Kidney glomerular epithelial cell (primary cell): ENCODE results near the gene FSIP2.
A peak's percentile ranks its signal among the peaks of the same experiment; 100 is the strongest.
"Not testable (repeated sequence)": the region's sequence is repeated elsewhere in the genome, so short reads cannot be mapped to it uniquely, and the experiment has no call there.

Experiments
- DNase-seq: peaks from one replicate; lab custom pipeline; 2025; lab: John Stamatoyannopoulos, UW

FSIP2 gene

GRCh38 chr2:185802926-185803325 lies 64.3 kb downstream of the FSIP2 start:
- no peak for DNase-seq

DNA sequence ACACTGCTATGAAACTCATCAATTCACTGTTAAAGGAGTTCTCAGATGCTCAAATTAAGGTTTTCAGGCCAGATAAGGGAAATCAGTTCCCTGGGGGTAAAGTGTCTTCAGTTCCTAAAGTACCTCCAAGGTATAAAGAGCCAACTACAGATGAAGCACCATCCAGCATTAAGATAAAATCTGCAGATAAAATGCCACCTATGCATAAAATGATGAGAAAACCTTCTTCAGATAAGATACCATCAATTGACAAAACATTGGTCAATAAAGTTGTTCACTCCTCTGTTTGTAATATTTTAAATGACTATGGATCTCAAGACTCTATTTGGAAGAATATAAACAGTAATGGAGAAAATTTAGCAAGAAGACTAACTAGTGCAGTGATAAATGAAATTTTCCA lies 68.2 kb downstream of the FSIP2 start:
- DNase-seq, result no peak

GRCh38 chr2:185807351-185807750 lies 68.7 kb downstream of the FSIP2 start:
- no peak for DNase-seq

DNA sequence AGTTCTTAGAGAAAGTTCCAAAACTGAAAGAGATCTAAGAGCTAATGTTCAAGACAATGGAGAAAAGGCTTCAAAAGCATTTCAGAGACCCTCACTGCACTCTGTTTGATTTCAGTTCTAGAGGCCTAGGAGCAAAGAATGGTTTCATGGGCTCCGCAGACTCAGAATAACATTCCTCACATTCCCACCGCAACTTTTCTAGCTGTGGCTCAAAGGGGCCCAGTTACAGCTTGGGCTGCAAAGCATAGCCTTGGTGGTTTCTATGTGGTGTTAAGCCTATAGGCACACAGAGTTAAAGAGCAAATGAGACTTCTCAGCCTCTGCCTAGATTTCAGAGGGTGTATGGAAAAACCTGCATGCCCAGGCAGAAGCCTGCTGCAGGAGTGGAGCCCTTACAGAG lies 73.0 kb downstream of the FSIP2 start:
- DNase-seq, result no peak

DNA sequence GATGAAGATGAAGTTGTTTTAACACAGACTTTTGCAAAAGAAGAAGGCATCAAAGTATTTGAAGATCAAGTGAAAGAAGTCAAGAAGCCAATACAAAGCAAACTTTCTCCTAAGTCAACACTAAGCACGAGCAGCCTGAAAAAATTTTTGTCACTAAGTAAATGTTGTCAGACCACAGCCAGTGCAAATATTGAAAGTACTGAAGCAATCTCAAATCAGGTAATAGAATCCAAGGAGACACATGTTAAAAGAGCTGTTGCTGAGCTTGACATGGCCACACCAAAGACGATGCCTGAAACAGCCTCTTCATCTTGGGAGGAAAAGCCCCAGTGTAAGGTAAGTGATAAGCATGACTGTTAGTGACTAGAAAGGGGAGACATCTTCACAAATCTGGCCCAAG lies 75.1 kb downstream of the FSIP2 start:
- no peak for DNase-seq

- no peak for DNase-seq
Measured at GRCh38 chr2:185817991-185818390, 79.4 kb downstream of the FSIP2 start.

DNA sequence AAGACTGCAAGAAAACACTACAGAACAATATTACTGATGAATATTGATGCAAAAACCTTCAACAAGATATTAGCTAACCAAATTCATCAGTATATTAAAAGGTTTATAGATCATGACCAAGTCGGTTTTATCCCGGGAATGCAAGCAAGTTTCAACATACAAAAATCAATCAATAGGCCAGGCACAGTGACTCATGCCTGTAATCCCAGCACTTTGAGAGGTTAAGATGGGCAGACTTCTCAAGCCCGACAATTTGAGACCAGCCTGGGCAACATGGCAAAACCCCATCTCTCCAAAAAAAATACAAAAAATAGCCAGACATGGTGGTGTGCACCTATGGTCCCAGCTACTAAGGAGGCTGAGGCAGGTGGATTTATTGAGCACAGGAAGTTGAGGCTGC lies 82.9 kb downstream of the FSIP2 start:
- no peak for DNase-seq

GRCh38 chr2:185823773-185824172 lies 85.2 kb downstream of the FSIP2 start:
- no peak for DNase-seq

DNA sequence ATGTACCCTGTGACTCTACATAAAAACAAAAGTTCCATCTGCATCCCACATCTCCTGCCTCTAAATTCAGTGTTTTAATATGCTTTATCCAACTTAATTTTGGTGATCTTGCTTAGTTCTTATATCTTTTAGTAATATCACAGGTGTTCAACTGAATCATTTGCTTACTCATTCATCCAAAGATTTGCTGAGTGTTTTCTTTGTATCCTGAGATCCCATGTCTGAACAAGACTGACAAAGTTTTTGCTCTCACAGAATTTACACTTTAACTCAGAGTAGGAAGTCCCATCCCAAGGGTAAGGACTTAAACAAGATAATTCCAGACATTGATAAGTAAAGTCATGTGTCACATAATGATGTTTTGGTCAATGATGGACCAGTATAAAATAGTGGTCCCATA lies 87.0 kb downstream of the FSIP2 start:
- no peak for DNase-seq

DNA sequence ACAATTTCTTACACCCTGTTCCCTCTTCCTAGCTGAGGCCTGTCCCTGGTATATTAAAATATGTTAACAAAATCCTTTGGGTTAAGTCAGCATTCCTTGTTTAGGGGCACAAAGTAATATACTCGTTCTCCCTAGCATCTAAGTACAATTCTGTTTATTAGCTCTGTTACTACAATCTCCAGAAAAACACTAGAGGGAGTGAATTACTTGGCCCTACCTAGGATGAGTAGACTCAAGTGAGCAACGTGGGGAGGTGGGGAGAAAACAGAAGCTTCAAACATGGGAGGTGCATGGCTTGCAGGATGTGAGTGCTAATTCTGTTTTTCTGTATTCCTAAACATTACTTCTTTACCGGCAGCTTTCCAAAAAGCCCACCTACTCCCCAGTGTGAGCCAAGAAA lies 89.7 kb downstream of the FSIP2 start:
- no peak for DNase-seq

DNA sequence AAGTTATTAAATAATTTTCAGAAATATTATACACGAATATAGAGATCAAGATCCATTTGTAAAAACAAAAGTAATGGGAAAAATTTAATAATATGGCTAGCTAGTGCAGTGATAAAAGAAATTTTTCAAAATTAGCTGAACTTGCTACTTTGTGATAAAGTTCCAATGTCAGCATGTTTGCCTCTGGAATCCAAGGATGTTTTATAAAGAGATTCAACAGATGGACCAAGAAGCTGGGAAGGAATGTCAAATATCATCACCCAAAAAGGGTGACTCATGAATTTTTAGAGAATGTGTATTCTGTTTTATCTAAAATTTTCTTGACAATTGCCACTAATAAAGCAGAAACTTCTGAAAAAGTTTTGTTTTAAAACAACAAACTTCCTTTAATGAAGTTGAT lies 95.3 kb downstream of the FSIP2 start:
- DNase-seq, result no peak

GRCh38 chr2:185835974-185836373 lies 97.4 kb downstream of the FSIP2 start:
- DNase-seq, result no peak

GRCh38 chr2:185854885-185855284 lies 116.3 kb downstream of the FSIP2 start:
- DNase-seq, result no peak

DNA sequence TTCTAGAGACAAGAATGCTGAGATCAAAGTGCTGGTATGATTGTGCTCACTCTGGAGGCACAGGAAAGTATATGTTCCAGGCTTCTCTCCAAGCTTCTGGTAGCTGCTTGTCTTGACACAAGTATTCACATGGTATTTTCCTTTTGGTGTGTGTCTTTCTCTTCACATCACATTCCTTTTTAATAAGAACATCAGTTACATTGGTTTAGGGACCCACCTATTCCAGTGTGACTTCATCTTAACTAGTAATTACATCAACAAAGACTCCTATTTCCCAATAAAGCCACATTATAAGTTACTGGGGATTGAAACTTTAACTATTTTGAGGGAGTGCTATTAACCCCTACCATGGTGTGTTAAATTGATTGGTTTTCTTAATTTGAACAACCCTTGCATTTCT lies 119.1 kb downstream of the FSIP2 start:
- peak; percentile 70 for DNase-seq

- no peak for DNase-seq
Measured at GRCh38 chr2:185859506-185859905, 120.9 kb downstream of the FSIP2 start.

DNA sequence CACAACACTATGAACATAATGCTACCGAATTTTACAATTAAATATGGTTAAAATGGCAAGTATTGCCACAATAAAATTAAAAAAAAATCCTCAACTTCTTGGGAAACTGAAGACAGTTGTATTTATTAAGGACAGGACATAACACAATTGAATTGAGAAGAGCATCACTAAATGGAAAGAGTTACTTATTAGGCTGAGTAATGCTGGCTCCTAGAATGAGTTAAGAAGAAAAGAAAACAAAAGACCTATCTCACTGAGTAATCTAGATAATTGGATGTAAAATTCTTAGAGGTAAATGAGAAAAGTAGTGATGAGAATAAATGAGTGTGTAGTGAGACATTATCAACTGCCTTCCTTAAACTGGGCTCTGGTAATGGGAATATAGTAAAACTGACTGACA lies 121.7 kb downstream of the FSIP2 start:
- peak; percentile 34 for DNase-seq

DNA sequence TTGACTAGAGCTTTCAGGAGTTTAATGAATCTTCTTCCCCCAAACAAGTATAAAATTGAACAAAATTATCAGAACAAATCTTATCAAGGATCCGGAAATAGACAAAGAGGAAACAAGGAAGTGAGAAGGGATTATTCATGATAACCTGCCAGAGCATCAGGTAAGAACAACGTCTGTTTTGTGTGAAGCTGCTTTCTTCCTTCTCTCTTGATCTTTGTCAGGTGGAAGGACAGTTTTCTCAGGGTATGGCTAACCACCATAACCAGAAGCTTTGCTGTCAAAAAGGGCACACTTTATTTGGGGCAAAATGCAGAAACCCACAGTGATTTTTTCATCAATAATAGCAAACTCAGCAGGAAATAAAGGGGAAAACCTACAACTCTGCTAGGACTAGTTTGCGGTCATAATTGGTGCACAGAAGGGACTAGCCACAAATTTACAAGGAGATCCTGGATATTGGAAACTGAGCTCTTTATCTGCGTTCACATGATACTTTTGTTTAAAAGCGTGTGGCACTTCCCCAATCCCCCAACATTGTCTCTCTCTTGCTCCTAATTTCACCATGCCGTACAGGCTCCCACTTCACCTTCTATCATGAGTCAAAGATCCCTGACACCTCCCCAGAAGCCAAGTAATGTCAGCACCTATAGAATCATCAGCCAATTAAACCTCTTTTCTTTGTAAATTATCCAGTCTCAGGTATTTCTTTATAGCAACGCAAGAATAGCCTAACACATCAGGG lies 124.2 kb downstream of the FSIP2 start:
- no peak for DNase-seq

GRCh38 chr2:185864468-185865260 lies 126.1 kb downstream of the FSIP2 start:
- not testable (repeated sequence) for DNase-seq

GRCh38 chr2:185875136-185875931 lies 136.7 kb downstream of the FSIP2 start:
- DNase-seq, result no peak

DNA sequence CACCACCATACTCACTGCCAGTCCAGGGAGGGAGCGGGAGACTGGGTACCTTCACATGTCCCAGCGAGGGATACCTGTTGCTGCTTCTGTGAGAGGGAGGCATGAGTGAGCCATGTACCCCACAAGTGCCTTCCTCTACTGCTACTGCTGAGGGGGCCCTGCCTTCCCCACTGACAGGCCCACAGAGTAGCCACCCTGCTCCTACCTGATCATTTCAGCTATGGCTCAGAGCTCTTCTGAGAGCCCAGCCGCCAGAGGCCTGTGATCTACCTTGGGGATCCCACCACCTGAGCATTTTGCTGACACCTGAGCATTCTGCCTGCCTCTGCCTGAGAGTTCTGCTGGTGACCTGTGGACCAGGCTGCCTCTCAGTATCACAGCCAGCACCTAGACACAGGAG lies 137.6 kb downstream of the FSIP2 start:
- no peak for DNase-seq

- DNase-seq, result no peak
Measured at GRCh38 chr2:185880396-185880795, 141.8 kb downstream of the FSIP2 start.
